Mucosa of stomach (tissue), 1 donor: ENCODE data around the gene POU2AF1.

ENCODE experiments used
- H3K27me3 ChIP-seq: one replicate; pipeline ENCODE4 v1.7.0; 2013; ENCODE audit warnings: mild to moderate bottlenecking, low read length; ENCODE audit not compliant: control insufficient read depth, insufficient read depth
- H3K36me3 ChIP-seq: one replicate; pipeline ENCODE4 v1.7.0; 2013; ENCODE audit warnings: low read length; ENCODE audit not compliant: control insufficient read depth, insufficient read depth
- H3K4me1 ChIP-seq: one replicate; pipeline ENCODE4 v1.7.0; 2013; ENCODE audit warnings: mild to moderate bottlenecking, low read length; ENCODE audit not compliant: control insufficient read depth, insufficient read depth
- H3K4me3 ChIP-seq: one replicate; pipeline ENCODE4 v1.7.0; 2013; ENCODE audit warnings: low read length
- H3K9ac ChIP-seq: one replicate; pipeline ENCODE4 v1.7.0; 2013; ENCODE audit warnings: mild to moderate bottlenecking, low read length, moderate library complexity
- H3K9me3 ChIP-seq: one replicate; pipeline ENCODE4 v1.7.0; 2013; ENCODE audit warnings: mild to moderate bottlenecking, low read length, moderate library complexity; ENCODE audit not compliant: control insufficient read depth
- donor health status: Pancreatic carcinoma.

POU2AF1 gene

DNA sequence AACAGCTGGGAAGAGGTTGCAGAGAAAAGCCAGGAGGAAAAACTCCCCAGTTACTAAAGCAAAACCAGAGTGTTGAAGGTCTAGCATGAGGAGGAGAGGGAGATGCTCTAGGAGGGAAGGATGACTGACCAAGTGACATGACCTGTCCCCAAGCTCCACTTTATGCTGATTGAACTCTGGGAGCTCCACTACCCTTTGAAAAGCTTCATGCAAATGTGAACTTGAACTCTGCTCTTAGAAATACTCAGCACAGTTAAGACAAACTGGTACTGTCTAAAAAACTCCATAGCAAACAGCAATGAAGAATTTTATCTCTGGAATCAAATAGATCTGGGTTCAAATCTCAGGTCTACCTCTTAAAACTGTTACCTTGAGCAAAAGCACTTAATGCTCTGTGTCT lies 14.5 kb upstream of the POU2AF1 start:
- Histone ChIP-seq H3K9ac (no peak overlapping the region), H3K4me1 (peaks cover 8% of the 10 kb centered on the region), H3K36me3 (no peaks in the 10 kb centered on the region), H3K4me3 (no peak overlapping the region), H3K9me3 (no peaks in the 10 kb centered on the region), H3K27me3 (no peaks in the 10 kb centered on the region)

DNA sequence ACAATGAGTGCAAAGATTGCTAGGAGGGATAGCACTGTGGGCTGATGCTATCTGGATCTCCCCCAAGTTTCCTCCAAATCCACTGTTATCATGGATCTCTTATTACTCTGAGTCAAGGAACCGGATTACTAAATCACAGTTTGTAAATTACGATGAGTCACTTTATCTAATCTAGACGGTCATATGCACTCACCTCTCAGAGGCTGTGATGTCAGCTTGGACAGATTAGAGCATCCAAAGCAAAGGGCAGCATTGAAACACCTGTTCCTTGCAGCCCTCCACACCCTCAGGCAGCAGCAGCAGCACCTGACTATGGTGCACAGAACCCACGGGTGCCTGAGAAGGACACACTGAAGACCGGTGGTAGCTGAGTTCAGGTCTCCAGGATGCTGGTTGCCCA lies 14.0 kb upstream of the POU2AF1 start:
- H3K36me3 ChIP-seq, result no peaks in the 10 kb centered on the region
- peaks cover 8% of the 10 kb centered on the region for H3K4me1 ChIP-seq
- no peaks in the 10 kb centered on the region for H3K27me3 ChIP-seq
- H3K9ac ChIP-seq, result no peak overlapping the region
- H3K9me3 ChIP-seq, result no peaks in the 10 kb centered on the region
- H3K4me3 ChIP-seq, result no peak overlapping the region

DNA sequence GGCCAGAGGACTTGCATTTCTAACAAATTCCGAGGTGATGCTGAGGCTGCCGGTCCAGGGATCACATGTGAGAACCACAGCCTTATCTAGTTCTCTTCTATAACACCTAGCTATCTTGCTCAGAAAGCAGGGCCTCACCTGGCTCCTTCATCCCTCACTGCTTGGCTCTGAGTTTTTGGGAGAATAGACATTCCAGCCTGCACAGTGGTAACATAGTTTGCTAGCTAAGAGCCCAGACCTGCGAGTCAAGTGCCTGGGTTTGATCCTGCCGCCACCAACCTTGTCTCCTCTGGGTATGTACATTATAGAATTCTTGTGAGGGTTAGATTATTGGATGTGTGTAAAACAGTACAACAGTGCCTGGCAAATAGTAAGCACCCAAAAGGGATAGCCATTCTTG lies 13.5 kb upstream of the POU2AF1 start:
- Histone ChIP-seq H3K4me3 (no peak overlapping the region), H3K27me3 (no peaks in the 10 kb centered on the region)

DNA sequence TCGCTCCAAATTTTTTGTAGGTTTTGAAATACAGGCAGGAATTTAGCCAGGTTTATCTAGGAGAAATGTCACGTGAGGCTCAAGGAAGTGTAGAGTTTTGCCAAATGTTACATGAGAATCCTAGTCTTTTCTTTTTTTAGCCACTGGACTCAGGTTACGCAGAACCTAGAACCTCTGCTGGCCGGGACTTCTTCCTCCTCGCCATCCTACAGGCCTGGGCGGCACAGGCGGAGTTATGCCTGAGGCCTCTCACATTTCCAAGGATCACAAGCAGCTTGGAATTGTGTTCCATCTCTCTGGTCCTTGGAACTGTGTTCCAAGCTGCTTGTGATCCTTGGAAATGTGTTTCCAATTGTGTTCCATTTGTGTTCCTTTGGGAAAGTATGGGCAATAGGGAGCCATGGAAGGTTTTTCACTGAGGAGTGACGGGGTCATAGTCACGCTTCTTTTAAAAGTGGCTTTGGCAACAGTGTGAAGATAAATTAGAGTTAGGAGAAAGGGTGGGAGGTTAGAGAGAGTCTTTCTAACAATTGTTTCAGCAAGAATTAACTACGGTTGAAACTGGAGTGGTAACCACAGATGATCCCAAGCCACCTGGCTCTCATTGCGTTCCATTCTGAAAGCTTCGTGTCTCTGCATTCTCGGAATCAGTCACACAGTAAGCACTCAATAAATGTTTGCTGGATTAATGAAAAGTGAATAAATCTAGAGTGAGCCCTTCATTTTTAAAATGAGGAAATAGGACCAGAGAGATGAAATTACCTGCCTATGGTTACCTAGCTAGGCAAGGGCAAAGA lies 12.5 kb upstream of the POU2AF1 start:
- no peaks in the 10 kb centered on the region for H3K9me3 ChIP-seq
- no peaks in the 10 kb centered on the region for H3K36me3 ChIP-seq
- H3K27me3 ChIP-seq, result no peaks in the 10 kb centered on the region
- no peak overlapping the region for H3K9ac ChIP-seq
- H3K4me3 ChIP-seq, result no peak overlapping the region
- peaks cover 14% of the 10 kb centered on the region for H3K4me1 ChIP-seq

More for the DNA sequence above, 13.5 kb upstream of the POU2AF1 start:
- H3K9ac ChIP-seq, result no peak overlapping the region
- H3K4me1 ChIP-seq, result peaks cover 10% of the 10 kb centered on the region
- no peaks in the 10 kb centered on the region for H3K36me3 ChIP-seq
- no peaks in the 10 kb centered on the region for H3K9me3 ChIP-seq

DNA sequence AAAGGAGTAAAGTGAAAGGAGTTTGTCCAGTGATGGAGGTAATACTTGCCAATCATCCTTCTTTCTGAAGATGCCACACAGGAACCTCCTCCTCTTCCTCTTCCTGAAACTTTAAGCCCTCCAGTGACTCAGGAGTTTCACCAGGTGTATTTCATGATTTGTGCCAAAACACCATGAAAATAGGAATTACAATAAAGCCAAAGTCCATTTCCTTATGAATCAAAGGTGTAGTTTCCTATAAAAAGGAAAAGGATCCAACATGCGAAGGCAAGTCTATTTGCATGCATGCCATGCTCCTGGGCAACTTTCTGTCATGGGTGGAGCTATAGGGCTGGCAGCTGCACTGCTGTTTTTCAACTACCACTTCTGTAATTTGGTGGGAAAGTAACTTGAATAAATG lies 9.8 kb upstream of the POU2AF1 start:
- H3K4me1 ChIP-seq, result peaks cover 11% of the 10 kb centered on the region

DNA sequence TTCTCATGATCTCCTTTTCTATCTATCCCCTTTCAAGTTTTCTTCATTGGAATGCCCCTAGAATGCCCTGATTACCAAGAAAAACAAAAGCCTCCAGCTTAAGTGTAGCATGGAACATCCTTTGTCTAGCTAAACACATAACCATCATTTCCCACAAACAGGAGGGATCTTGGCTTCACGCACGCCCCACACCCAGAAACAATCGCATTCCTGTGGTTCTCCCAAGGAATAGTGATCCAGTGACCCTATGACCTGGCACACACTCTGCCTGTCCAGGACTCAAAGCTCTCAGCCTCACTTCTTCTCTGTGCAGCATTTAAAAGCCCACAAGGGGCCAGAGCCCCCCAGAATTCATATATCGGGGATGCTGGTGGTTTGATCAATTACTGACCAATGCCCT lies 9.3 kb upstream of the POU2AF1 start:
- H3K9me3 ChIP-seq, result no peaks in the 10 kb centered on the region
- H3K27me3 ChIP-seq, result no peaks in the 10 kb centered on the region
- peaks cover 11% of the 10 kb centered on the region for H3K4me1 ChIP-seq
- no peak overlapping the region for H3K4me3 ChIP-seq
- no peaks in the 10 kb centered on the region for H3K36me3 ChIP-seq
- no peak overlapping the region for H3K9ac ChIP-seq

More for the DNA sequence above, 9.8 kb upstream of the POU2AF1 start:
- no peaks in the 10 kb centered on the region for H3K27me3 ChIP-seq
- H3K9ac ChIP-seq, result no peak overlapping the region
- no peaks in the 10 kb centered on the region for H3K36me3 ChIP-seq
- H3K9me3 ChIP-seq, result no peaks in the 10 kb centered on the region
- H3K4me3 ChIP-seq, result no peak overlapping the region

DNA sequence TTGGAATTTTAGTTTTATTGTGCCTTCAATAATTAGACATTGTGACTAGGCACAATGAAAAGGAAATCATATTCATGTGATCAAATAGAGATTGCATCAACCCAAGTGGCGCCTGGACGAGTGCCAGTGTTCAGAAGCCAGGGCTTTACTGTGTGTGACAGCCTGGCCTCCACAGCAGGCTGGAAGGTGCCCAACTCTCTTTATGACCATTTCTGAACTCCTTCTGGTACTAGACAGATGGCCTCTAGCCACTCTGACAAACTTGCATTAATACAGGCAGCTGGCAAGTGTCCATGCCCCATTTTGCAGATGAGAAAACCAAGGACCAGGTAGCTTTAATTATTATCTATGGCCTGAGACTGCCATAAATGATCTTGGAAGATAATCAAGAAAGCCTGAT lies 8.3 kb upstream of the POU2AF1 start:
- no peak overlapping the region for H3K4me3 ChIP-seq
- H3K27me3 ChIP-seq, result no peaks in the 10 kb centered on the region
- H3K9ac ChIP-seq, result no peak overlapping the region
- H3K4me1 ChIP-seq, result peaks cover 11% of the 10 kb centered on the region
- no peaks in the 10 kb centered on the region for H3K9me3 ChIP-seq
- H3K36me3 ChIP-seq, result no peaks in the 10 kb centered on the region

DNA sequence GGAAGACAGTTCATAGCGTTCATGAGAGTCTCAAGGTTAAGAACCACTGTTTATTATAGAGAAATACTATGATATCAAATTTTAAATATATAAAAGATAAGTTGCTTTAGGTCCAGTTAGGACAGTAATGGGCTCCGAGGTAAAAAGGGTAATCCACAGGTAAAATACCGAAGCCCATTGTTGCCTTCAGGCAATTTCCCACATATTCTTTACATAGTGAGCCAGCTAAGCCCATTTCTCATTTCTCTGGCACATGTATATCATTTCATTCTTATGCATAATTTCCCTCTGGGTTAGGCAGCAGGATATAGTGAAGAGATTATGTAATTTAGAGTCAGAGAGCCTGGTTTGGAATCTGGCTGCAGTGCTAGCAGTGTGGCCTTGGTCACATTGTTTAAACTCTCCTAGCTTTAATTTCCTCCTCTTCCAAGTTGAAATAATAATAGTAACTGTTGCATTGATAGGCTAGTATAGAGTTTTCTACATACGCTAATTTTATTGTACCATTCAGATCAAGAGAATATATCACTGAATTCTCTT lies 7.6 kb upstream of the POU2AF1 start:
- Histone ChIP-seq H3K9ac (no peak overlapping the region), H3K9me3 (no peaks in the 10 kb centered on the region)

DNA sequence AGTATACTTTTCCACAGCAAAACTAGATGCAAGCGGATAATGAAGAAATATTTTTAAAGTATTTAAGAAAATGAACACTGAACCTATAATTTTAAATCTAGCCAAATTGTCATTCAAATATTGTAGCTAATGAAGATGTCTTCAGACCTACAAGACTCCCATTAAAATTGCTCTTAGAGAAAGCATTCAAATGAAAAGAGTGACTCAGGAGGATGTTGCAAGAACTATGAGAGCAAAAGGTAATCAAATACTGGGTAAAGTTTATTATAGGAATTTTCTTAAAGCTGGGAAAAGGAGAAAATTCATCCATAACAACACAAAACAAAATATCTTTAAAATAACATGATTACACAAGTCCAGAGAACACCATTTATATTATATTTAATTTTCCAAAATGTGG lies 5.4 kb upstream of the POU2AF1 start:
- no peak overlapping the region for H3K9ac ChIP-seq
- H3K4me1 ChIP-seq, result peaks cover 11% of the 10 kb centered on the region
- no peaks in the 10 kb centered on the region for H3K36me3 ChIP-seq
- no peak overlapping the region for H3K4me3 ChIP-seq
- no peaks in the 10 kb centered on the region for H3K9me3 ChIP-seq
- no peaks in the 10 kb centered on the region for H3K27me3 ChIP-seq

More for the DNA sequence above, 7.6 kb upstream of the POU2AF1 start:
- Histone ChIP-seq H3K36me3 (no peaks in the 10 kb centered on the region), H3K4me1 (peaks cover 11% of the 10 kb centered on the region), H3K4me3 (no peak overlapping the region), H3K27me3 (no peaks in the 10 kb centered on the region)

DNA sequence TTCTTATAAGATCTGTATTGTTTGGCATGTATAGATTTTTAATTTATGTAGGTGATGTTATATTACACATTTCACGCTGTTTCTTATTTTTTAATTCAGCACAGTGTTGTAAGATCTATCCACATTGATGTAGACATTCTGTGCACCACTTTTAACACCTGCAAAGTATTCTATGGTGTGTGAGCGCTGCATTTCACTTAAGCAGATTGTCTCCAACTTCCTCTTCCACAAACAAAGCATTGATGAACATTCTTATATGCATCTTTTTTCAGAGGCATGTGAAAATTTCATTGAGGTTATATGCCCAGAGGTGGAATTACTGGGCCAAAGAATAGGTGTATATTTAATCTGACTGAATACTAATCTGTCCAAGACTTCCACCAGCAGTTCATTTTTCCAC lies 3.4 kb upstream of the POU2AF1 start:
- Histone ChIP-seq H3K27me3 (no peaks in the 10 kb centered on the region), H3K4me3 (no peak overlapping the region), H3K4me1 (peaks cover 7% of the 10 kb centered on the region), H3K36me3 (no peaks in the 10 kb centered on the region), H3K9me3 (no peaks in the 10 kb centered on the region), H3K9ac (no peak overlapping the region)

DNA sequence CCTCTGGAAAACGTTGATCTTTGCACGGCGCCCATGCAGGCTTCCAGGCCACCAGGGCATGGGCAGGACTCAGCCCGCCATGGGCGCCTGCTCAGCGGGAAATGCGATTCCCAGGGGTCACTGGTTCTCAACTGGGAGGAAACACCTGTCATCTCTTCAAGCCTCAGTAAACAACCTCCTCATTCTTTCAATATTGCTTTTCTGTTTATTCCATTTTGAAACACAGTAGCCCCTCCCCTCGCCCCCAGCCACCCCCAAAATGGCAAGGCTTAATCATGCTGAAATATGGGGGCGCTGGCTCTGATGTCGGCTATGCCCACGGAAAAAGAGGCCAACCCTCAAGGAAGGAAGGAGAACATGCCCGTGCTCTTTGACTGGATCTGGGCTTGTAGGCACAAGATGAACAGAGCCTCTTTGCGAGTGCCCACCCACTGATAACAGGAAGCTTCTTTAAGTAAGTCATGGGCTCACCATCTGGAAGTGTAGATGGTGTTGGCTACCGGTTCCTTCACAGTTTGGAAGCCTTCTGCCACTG lies 594 bp upstream of the POU2AF1 start:
- H3K4me3 ChIP-seq, result no peak overlapping the region
- no peaks in the 10 kb centered on the region for H3K9me3 ChIP-seq
- no peaks in the 10 kb centered on the region for H3K27me3 ChIP-seq
- no peak overlapping the region for H3K9ac ChIP-seq
- peaks cover 8% of the 10 kb centered on the region for H3K4me1 ChIP-seq
- H3K36me3 ChIP-seq, result no peaks in the 10 kb centered on the region

DNA sequence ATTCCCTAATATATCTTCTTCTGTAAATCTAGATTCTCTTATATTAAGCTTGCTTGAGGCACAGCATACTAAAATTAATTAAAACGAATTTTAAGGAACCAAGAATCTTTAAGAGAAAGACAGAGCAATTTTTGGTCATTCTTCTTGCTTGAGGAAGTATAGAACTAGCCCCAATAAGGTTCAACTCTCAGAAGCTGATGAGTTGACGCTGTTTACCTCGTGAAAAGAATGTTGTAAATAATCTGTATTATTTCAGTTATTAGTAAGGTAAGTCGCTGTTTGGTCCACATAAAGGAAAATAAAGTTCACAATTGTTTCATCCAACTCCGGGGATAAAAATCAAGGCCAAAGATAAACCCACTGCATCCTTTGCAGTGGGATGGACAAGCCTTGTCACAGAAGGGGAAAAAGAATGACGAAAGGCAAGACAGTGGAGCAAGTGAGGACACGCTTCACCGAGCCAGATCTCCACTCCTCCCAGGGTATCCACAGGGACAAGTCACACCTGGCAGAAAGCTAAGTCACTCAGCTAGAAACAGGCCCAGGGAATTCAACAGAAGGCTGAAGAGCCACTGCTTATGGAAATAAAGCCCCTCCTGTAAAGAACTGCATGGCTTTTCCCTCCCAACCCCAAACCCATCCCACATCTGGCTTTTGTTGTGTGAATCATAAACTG lies 752 bp downstream of the POU2AF1 start:
- H3K4me3 ChIP-seq, result no peak overlapping the region
- no peaks in the 10 kb centered on the region for H3K36me3 ChIP-seq
- H3K27me3 ChIP-seq, result no peaks in the 10 kb centered on the region
- H3K9me3 ChIP-seq, result no peaks in the 10 kb centered on the region
- H3K4me1 ChIP-seq, result peaks cover 10% of the 10 kb centered on the region
- no peak overlapping the region for H3K9ac ChIP-seq
